Left lung (tissue), 14 donors: ENCODE data around the gene ACVR2B. TPM values are rescaled to one million over a fixed set of nuclear protein-coding genes. Genes with fewer than 3 reads are reported as not detected.
A peak's percentile ranks its signal among the peaks of the same experiment; 100 is the strongest.
"Not testable (repeated sequence)": the region's sequence is repeated elsewhere in the genome, so short reads cannot be mapped to it uniquely, and the experiment has no call there.

ENCODE experiments used
- ATAC-seq: fragments of 200-7000 bp; cut with Tn5 transposase; one replicate; pipeline ENCODE4 v1.9.1; 2020; ENCODE audit warnings: moderate library complexity
- DNase-seq, 4 donors: peaks; one replicate each; pipeline ENCODE4 v3.0.0-alpha.2; 2013 to 2020
- H3K27ac ChIP-seq, 2 donors: fragments of 200-600 bp; sonication (generic) in 1 of 2; one replicate each; pipeline versions ENCODE4 v1.5.0 to v1.8.0; 2020 to 2021
- H3K27me3 ChIP-seq, 2 donors: fragments of 200-600 bp; sonication (generic) in 1 of 2; one replicate each; pipeline versions ENCODE4 v1.5.0 to v1.8.0; 2020 to 2021
- H3K36me3 ChIP-seq, 2 donors: fragments of 200-600 bp; sonication (generic) in 1 of 2; one replicate each; pipeline versions ENCODE4 v1.5.0 to v1.8.0; 2020 to 2021
- H3K4me1 ChIP-seq, 2 donors: fragments of 200-600 bp; one replicate each; pipeline ENCODE4 v1.8.0; 2021
- H3K4me3 ChIP-seq, 2 donors: fragments of 200-600 bp; sonication (generic) in 1 of 2; one replicate each; pipeline versions ENCODE4 v1.5.0 to v1.8.0; 2020 to 2021; ENCODE audit warnings: mild to moderate bottlenecking in 1 of 2
- H3K9me3 ChIP-seq, 2 donors: fragments of 200-600 bp; sonication (generic) in 1 of 2; one replicate each; pipeline versions ENCODE4 v1.5.0 to v1.8.0; 2020 to 2021
- intact Hi-C, 2 donors: fragments of 100-400 bp; cut with DNase I; formaldehyde crosslinking; loops; one replicate each; pipeline versions ENCODE4 v1.11.2 to v1.14.2; 2022
- long read RNA-seq, 12 donors: library from polyadenylated mRNA in 2 of 12; unstranded in 2 of 12; transcript quantifications; one replicate each; pipeline ENCODE4 v2.0.0 and lab custom pipeline, GENCODE V29; 2019 to 2026
- polyA plus RNA-seq, 6 donors: library from polyadenylated mRNA; unstranded; fragments of 120-200 nt; gene quantifications; one replicate each; pipeline ENCODE4 v1.2.1, GENCODE V29; 2013; ENCODE audit not compliant: insufficient read length in 6 of 6
- total RNA-seq, 2 donors: library from RNA; stranded (reverse); fragmentation: NEBNext Ultra II Directional; extraction: Animal tissue kit (Norgen Biotek cat#: 25700); gene quantifications; one replicate each; pipeline ENCODE4 v1.2.1, GENCODE V29; 2021
- TF ChIP-seq, protein P1 (sequence below), 2 donors: fragments of 200-600 bp; sonication (generic) in 1 of 2; IDR thresholded peaks; one replicate each; pipeline versions ENCODE4 v1.5.0 to v1.8.0; 2021; ENCODE audit warnings: antibody characterized with exemption in 2 of 2
- donor health status: DM: no; HTN: yes; CAD: no.
- donor health status: DM: no; HTN: no; CAD: no.

The ACVR2B gene
- 1 to 10 TPM; 5.2 TPM for total RNA-seq
- polyA plus RNA-seq = 10 to 100 TPM; 10.4 to 12.6 (median 11.9) TPM
- long read RNA-seq, donor 1, full-length matches to known transcripts = 1 of 1 reads
- long read RNA-seq, donor 1, partial matches to known transcripts = 0 of 1 reads
- long read RNA-seq, donor 1, other reads (novel, unspliced or antisense) = 0 of 1 reads
- long read RNA-seq, donor 2 = 0 reads
- long read RNA-seq, donor 3 = 0 reads
- long read RNA-seq, donor 4, partial matches to known transcripts = 1 of 2 reads
- long read RNA-seq, donor 4, other reads (novel, unspliced or antisense) = 1 of 2 reads
- long read RNA-seq, donor 5, full-length matches to known transcripts = 1 of 1 reads
- long read RNA-seq, donor 5, partial matches to known transcripts = 0 of 1 reads
- long read RNA-seq, donor 5, other reads (novel, unspliced or antisense) = 0 of 1 reads
- long read RNA-seq, donor 6 = 0 reads
- long read RNA-seq, donor 7 = 0 reads
- long read RNA-seq, donor 8 = 0 reads
- long read RNA-seq, donor 9 = 0 reads
- long read RNA-seq, donor 10, partial matches to known transcripts = 0 of 1 reads
- long read RNA-seq, donor 10, other reads (novel, unspliced or antisense) = 1 of 1 reads
- long read RNA-seq, donor 11, full-length matches to known transcripts = 6 of 14 reads
- long read RNA-seq, donor 11, partial matches to known transcripts = 8 of 14 reads
- long read RNA-seq, donor 11, other reads (novel, unspliced or antisense) = 0 of 14 reads
- long read RNA-seq, donor 12, full-length matches to known transcripts = 1 of 1 reads
- long read RNA-seq, donor 12, partial matches to known transcripts = 0 of 1 reads
- long read RNA-seq, donor 12, other reads (novel, unspliced or antisense) = 0 of 1 reads

DNA sequence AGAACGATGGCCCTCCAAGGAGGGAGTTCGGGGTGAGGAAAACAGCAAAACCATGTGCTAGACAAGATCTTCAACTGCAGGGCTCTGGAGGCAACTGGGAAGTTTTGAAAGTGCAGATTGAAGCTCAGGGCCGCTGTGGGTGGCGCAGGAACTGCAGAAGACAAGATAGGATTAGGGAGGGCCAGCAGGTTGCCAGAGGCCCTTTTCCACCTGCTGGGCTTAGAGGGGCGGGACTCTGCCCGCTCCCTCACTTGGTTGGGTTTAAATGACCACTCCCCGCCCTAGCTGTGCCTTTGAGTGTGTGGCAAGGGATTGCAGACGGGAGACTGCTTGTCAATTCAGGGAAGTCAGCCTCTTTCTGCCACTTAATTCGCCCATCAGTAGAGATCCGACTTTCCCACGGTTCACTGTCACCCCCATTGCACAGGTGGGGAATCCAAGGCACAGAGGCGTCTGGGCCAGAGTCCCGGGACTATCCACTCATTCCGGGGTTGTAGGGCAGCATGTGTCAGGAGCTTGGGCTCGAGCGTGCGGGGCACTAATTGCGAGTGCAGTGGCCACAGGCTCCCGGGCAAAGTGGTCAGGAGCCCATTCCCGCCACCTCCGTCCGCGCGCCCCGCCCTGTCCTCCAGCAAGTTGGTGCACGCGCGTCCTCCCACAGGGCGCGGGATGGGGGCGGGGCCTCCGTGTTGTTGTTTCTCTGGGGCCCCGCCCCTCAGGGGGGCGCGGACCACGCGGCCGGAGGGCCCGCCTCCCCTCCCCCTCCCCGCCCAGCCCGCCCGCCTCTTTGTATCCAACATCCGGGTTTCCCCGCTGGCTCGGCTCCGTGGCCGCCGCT lies at the start of gene ACVR2B:
Gene ACVR2B, plus strand, starts transcription at position 816 of the 838 bp plus-strand sequence. CDS start 433 bp downstream, outside the sequence.
- intact Hi-C loops = no loop called here
- Histone ChIP-seq H3K4me1 (peaks cover 12 to 42% of the 10 kb centered on the region in 2 donors), H3K9me3 (no peaks in the 10 kb centered on the region), H3K36me3 (no peaks in the 10 kb centered on the region), H3K27ac (peak within 1 kb of the TSS; percentile 69 to 80), H3K27me3 (peaks cover 0 to 37% of the 10 kb centered on the region in 2 donors), H3K4me3 (peak within 1 kb of the TSS; percentile 69 to 77)
- TF ChIP-seq, protein P1, sequence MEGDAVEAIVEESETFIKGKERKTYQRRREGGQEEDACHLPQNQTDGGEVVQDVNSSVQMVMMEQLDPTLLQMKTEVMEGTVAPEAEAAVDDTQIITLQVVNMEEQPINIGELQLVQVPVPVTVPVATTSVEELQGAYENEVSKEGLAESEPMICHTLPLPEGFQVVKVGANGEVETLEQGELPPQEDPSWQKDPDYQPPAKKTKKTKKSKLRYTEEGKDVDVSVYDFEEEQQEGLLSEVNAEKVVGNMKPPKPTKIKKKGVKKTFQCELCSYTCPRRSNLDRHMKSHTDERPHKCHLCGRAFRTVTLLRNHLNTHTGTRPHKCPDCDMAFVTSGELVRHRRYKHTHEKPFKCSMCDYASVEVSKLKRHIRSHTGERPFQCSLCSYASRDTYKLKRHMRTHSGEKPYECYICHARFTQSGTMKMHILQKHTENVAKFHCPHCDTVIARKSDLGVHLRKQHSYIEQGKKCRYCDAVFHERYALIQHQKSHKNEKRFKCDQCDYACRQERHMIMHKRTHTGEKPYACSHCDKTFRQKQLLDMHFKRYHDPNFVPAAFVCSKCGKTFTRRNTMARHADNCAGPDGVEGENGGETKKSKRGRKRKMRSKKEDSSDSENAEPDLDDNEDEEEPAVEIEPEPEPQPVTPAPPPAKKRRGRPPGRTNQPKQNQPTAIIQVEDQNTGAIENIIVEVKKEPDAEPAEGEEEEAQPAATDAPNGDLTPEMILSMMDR (IDR thresholded peaks at IDR 0.05) = no peak
- DNase-seq (peak; percentile 86 to 94 (median 90)), ATAC-seq (peak; percentile 80)

DNA sequence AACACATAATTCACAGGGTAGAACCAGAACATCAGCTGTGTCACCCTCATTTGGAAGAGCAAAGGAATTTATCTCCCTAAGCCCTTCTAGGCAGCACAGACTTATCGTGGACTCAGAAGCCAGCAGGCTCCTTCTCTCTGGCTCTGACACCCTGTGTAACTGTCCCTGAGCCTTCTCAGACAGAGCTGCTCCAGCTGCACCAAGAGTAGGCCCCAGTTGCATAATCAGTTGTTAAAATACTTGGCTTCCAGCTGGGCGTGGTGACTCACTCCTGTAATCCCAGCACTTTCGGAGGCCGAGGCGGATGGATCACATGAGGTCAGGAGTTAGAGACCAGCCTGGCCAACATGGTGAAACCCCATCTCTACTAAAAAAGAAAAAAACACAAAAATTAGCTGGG lies 49.4 kb upstream of the ACVR2B start:
- intact Hi-C loops = no loop called here
- TF ChIP-seq, protein P1 (IDR thresholded peaks at IDR 0.05) = no peak
- DNase-seq = peak in 1 of 4 donors; percentile 36

DNA sequence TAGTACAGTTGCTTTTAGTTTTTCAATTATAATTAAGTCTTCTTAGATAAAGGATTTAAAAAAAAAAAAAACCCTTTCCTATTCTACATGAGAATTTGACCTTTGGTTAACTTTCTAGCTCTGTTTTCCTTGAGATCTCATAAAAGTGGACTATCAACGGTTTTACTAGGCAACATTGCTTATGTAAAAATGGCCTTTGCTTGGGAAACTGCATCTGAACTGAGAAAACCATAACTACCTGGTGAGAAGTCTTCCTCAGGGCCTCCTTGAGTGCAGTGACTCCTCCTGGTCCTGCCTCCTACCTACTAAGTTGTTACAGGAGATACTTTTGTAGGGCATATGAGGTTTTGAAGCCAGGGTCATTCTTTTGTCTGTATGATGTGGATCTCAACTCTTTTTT lies 42.1 kb upstream of the ACVR2B start:
- Histone ChIP-seq H3K27ac (no peak overlapping the region), H3K27me3 (no peaks in the 10 kb centered on the region), H3K9me3 (no peaks in the 10 kb centered on the region), H3K36me3 (no peaks in the 10 kb centered on the region), H3K4me1 (no peaks in the 10 kb centered on the region), H3K4me3 (no peak overlapping the region)
- TF ChIP-seq, protein P1 (IDR thresholded peaks at IDR 0.05) = no peak
- intact Hi-C loops = no loop called here
- no peak for ATAC-seq
- DNase-seq = no peak

More for the DNA sequence above, 49.4 kb upstream of the ACVR2B start:
- H3K27me3 ChIP-seq = no peaks in the 10 kb centered on the region
- H3K4me1 ChIP-seq = no peaks in the 10 kb centered on the region
- peaks cover 0 to 34% of the 10 kb centered on the region in 2 donors for H3K36me3 ChIP-seq
- no peaks in the 10 kb centered on the region for H3K9me3 ChIP-seq
- ATAC-seq = peak; percentile 73
- no peak overlapping the region for H3K27ac ChIP-seq
- no peak overlapping the region for H3K4me3 ChIP-seq

DNA sequence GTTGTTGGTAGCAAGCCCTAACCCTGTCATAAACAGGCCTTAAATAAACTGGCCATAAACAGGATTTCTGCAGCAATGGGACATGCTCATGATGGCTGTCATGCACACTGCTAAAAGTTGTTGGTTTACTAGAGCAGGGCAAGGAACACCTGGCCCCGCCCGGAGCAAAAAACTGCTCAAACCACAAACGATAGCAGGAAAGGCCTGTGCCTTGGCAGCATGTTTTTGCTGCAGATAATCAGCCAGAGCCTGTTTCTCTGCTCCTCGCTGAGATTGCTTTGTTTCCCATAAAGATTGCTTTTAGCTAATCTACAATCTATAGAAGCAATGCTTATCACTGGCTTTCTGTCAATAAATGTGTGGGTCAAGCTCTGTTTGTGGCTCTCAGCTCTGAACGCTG lies 32.9 kb upstream of the ACVR2B start:
- H3K9me3 ChIP-seq, H3K4me1 ChIP-seq, H3K27me3 ChIP-seq, H3K36me3 ChIP-seq, DNase-seq, ATAC-seq, intact Hi-C loops, H3K27ac ChIP-seq, H3K4me3 ChIP-seq: not testable (repeated sequence)

DNA sequence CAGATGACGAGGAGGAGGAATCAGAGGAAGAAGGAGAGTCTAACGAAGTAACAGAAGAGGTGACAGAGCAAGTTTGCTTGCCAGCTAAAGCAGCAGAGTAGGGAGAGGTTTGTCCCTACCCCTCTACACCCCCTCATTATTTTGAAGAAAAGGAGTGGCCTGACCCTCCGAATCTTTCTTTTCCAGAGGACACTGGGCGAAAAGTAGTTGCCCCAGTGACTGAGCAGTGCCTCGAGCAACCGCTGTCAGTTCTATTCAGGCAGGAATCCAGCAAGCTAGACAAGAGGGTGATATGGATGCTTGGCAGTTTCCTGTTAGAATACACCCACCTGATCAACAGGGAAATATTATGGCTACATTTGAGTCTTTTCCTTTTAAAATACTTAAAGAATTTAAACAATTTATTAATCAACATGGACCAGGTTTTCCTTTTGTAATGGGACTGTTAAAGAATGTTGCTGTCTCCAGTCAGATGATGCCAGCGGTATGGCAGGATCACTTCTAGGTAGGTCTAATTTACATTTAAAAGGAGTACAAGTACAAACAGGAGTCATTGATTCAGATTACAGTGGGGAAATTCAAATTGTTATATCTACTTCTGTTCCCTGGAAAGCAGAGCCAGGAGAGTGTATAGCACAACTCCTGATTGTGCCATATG lies 31.9 kb upstream of the ACVR2B start:
- Histone ChIP-seq H3K9me3 (no peaks in the 10 kb centered on the region), H3K4me1 (no peaks in the 10 kb centered on the region), H3K36me3 (no peaks in the 10 kb centered on the region), H3K27me3 (no peaks in the 10 kb centered on the region), H3K4me3 (no peak overlapping the region), H3K27ac (no peak overlapping the region)
- intact Hi-C loops = no loop called here
- TF ChIP-seq, protein P1 (IDR thresholded peaks at IDR 0.05) = no peak
- DNase-seq (no peak), ATAC-seq (no peak)

DNA sequence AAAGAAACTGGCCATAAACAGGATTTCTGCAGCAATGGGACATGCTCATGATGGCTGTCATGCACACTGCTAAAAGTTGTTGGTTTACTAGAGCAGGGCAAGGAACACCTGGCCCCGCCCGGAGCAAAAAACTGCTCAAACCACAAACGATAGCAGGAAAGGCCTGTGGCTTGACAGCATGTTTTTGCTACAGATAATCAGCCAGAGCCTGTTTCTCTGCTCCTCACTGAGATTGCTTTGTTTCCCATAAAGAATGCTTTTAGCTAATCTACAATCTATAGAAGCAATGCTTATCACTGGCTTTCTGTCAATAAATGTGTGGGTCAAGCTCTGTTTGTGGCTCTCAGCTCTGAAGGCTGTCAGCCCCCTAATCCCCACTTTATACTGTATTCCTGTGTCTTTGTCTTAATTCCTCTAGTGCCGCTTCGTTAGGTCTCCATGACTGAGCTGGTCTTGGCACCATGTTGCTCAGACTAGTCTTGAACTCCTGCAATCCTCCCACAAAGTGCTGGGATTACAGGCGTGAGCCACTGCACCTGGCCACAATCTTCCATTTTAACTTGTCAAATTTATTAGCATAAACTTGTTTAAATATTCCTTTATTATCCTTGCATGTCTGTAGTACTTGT lies 26.8 kb upstream of the ACVR2B start:
- H3K4me3 ChIP-seq, DNase-seq, H3K36me3 ChIP-seq, H3K27me3 ChIP-seq, H3K4me1 ChIP-seq, intact Hi-C loops, H3K9me3 ChIP-seq, H3K27ac ChIP-seq: not testable (repeated sequence)
- peak; percentile 34 for ATAC-seq

DNA sequence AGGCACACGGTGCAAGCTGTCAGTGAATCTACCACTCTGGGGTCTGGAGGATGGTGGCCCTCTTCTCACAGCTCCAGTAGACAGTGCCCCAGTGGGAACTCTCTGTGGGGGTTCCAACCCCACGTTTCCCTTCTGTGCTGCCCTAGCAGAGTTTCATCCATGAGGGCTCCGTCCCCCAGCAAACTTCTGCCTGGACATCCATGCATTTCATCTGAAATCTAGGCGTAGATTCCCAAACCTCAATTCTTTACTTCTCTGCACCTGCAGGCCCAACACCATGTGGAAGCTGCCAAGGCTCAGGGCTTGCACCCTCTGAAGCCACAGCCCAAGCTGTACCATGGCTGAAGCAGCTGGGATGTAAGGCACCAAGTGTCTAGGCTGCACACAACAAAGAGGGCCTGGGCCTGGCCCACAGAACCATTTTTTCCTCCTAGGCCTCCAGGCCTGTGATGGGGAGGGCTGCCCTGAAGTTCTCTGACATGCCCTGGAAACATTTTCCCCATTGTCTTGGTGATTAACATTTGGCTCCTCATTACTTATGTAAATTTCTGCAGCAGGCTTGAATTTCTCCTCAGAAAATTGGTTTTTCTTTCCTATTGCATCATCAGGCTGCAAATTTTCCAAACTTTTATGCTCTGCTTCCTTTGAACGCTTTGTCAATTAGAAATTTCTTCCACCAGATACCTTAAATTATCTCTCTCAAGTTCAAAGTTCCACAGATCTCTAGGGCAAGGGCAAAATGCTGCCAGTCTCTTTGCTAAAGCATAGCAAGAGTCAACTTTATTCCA lies 20.6 kb upstream of the ACVR2B start:
- H3K4me3 ChIP-seq, H3K36me3 ChIP-seq, ATAC-seq, DNase-seq, intact Hi-C loops, H3K27ac ChIP-seq, H3K27me3 ChIP-seq, H3K4me1 ChIP-seq: not testable (repeated sequence)
- peaks cover 0 to 39% of the 10 kb centered on the region in 2 donors for H3K9me3 ChIP-seq
